Right hindlimb (tissue), 1 donor: Measurements from ENCODE around the gene GIGYF2.

Source experiments
- DNase-seq: peaks from one replicate; pipeline ENCODE4 v3.0.0-alpha.2; 2018

Gene GIGYF2

GRCh38 chr2:232761301-232761907 is 64.3 kb downstream of the GIGYF2 start:
- no peak for DNase-seq

GRCh38 chr2:232767866-232768265 is 70.7 kb downstream of the GIGYF2 start:
- no peak for DNase-seq

- no peak for DNase-seq
These were observed 73.1 kb downstream of the GIGYF2 start for GRCh38 chr2:232770207-232770606.

- DNase-seq = no peak
These were observed 74.7 kb downstream of the GIGYF2 start for GRCh38 chr2:232771870-232772269.

- DNase-seq = no peak
These were observed 75.4 kb downstream of the GIGYF2 start for GRCh38 chr2:232772531-232772930.

GRCh38 chr2:232773815-232774214 is 76.7 kb downstream of the GIGYF2 start:
- no peak for DNase-seq

GRCh38 chr2:232776435-232776834 is 79.3 kb downstream of the GIGYF2 start, which contains the start of gene KCNJ13:
Gene KCNJ13, minus strand, starts transcription at chr2:232776565. Its CDS starts 5,203 bp downstream, at chr2:232771362.
- no peak for DNase-seq

- no peak for DNase-seq
These were observed 80.1 kb downstream of the GIGYF2 start for GRCh38 chr2:232777276-232777675.

GRCh38 chr2:232779465-232779864 is 82.3 kb downstream of the GIGYF2 start:
- no peak for DNase-seq

- peak; percentile 23 for DNase-seq
These were observed 82.8 kb downstream of the GIGYF2 start for GRCh38 chr2:232779934-232780333.

- DNase-seq = no peak
These were observed 84.6 kb downstream of the GIGYF2 start for GRCh38 chr2:232781765-232782164.

GRCh38 chr2:232783278-232783677 is 86.1 kb downstream of the GIGYF2 start:
- DNase-seq = no peak

- no peak for DNase-seq
These were observed 90.7 kb downstream of the GIGYF2 start for GRCh38 chr2:232787806-232788205.

GRCh38 chr2:232789082-232789481 is 92.0 kb downstream of the GIGYF2 start:
- no peak for DNase-seq

- no peak for DNase-seq
These were observed 94.4 kb downstream of the GIGYF2 start for GRCh38 chr2:232791518-232791917.

GRCh38 chr2:232793271-232793670 is 96.1 kb downstream of the GIGYF2 start:
- no peak for DNase-seq

GRCh38 chr2:232794981-232795380 is 97.8 kb downstream of the GIGYF2 start:
- no peak for DNase-seq

GRCh38 chr2:232795920-232796319 is 98.8 kb downstream of the GIGYF2 start:
- DNase-seq = no peak

GRCh38 chr2:232798187-232798586 is 101.1 kb downstream of the GIGYF2 start:
- DNase-seq = no peak

- DNase-seq = no peak
These were observed 103.0 kb downstream of the GIGYF2 start for GRCh38 chr2:232800166-232800565.

- no peak for DNase-seq
These were observed 105.0 kb downstream of the GIGYF2 start for GRCh38 chr2:232802091-232802490.

GRCh38 chr2:232809349-232810124 is 112.4 kb downstream of the GIGYF2 start:
- DNase-seq = no peak

- no peak for DNase-seq
These were observed 113.3 kb downstream of the GIGYF2 start for GRCh38 chr2:232810444-232810843.

GRCh38 chr2:232815569-232815968 is 118.4 kb downstream of the GIGYF2 start:
- no peak for DNase-seq

- DNase-seq = no peak
These were observed 119.5 kb downstream of the GIGYF2 start for GRCh38 chr2:232816657-232817056.
